Suprapubic skin (tissue), 4 donors: ENCODE measurements around the gene IFRD1. TPM values are rescaled to one million over a fixed set of nuclear protein-coding genes. Genes with fewer than 3 reads are reported as not detected.

Source experiments
- DNase-seq, 2 donors: peaks; one replicate each; pipeline ENCODE4 v3.0.0-alpha.2; 2019; ENCODE audit warnings: low spot score in 2 of 2
- H3K27ac ChIP-seq: fragments of 200-600 bp; sonication (generic); one replicate; pipeline ENCODE4 v1.5.1; 2019
- H3K27me3 ChIP-seq: fragments of 200-600 bp; sonication (generic); one replicate; pipeline ENCODE4 v1.5.1; 2019
- H3K36me3 ChIP-seq: fragments of 200-600 bp; sonication (generic); one replicate; pipeline ENCODE4 v1.5.1; 2019
- H3K4me1 ChIP-seq: fragments of 200-600 bp; sonication (generic); one replicate; pipeline ENCODE4 v1.5.1; 2019
- H3K4me3 ChIP-seq: fragments of 200-600 bp; sonication (generic); one replicate; pipeline ENCODE4 v1.5.1; 2019; ENCODE audit warnings: mild to moderate bottlenecking
- H3K9me3 ChIP-seq: fragments of 200-600 bp; sonication (generic); one replicate; pipeline ENCODE4 v1.5.1; 2019
- CTCF ChIP-seq, 2 donors: fragments of 200-600 bp in 1 of 2; fragments of 450-650 bp in 1 of 2; sonication (generic) in 1 of 2; IDR thresholded peaks; one replicate each; pipeline ENCODE4 v1.5.1; 2016 to 2019; ENCODE audit warnings: antibody characterized with exemption in 2 of 2, mild to moderate bottlenecking in 1 of 2, moderate library complexity in 1 of 2
- EP300 ChIP-seq: sonication (generic); formaldehyde crosslinking; IDR thresholded peaks from one replicate; pipeline ENCODE4 v1.6.1; 2017; ENCODE audit warnings: antibody characterized with exemption
- POLR2A ChIP-seq, 2 donors: fragments of 450-650 bp; IDR thresholded peaks; one replicate each; pipeline ENCODE4 v1.6.1; 2017; ENCODE audit warnings: antibody characterized with exemption in 2 of 2, mild to moderate bottlenecking in 2 of 2, moderate library complexity in 2 of 2
- POLR2AphosphoS5 ChIP-seq, 3 donors: sonication (generic); formaldehyde crosslinking; IDR thresholded peaks; one replicate each; pipeline ENCODE4 v1.6.1; 2017; ENCODE audit warnings: antibody characterized with exemption in 3 of 3
- WGBS: methylation state at CpG from one replicate; pipeline ENCODE4 v1.1.5; 2018; 5-methylcytosine and 5-hydroxymethylcytosine counted together
- total RNA-seq, 4 donors: library from RNA; depleted of rRNA; stranded (reverse); fragments of >200 nt; gene quantifications; one replicate each; pipeline ENCODE4 v1.1.0, GENCODE V29; 2016

Gene IFRD1
- total RNA-seq, 4 donors from 2014 or later, result 30.7 to 81.4 (median 44.6) TPM

GRCh38 chr7:112501801-112502503 is 51.7 kb downstream of the IFRD1 start:
- H3K4me1 ChIP-seq, result peaks cover 10% of the 10 kb centered on the region
- WGBS, result 43% methylated on average over 7 of the region's 7 CpGs
- no peaks in the 10 kb centered on the region for H3K9me3 ChIP-seq
- DNase-seq, result no peak
- no peak overlapping the region for H3K27ac ChIP-seq
- TF ChIP-seq EP300 (no peak), POLR2A (IDR thresholded peaks at IDR 0.05) (no peak), CTCF (IDR thresholded peaks at IDR 0.05) (no peak), POLR2AphosphoS5 (IDR thresholded peaks at IDR 0.05) (no peak)
- H3K27me3 ChIP-seq, result no peaks in the 10 kb centered on the region
- H3K4me3 ChIP-seq, result no peak overlapping the region
- H3K36me3 ChIP-seq, result no peaks in the 10 kb centered on the region

GRCh38 chr7:112502700-112503099 is 52.4 kb downstream of the IFRD1 start:
- Histone ChIP-seq H3K27me3 (no peaks in the 10 kb centered on the region), H3K27ac (no peak overlapping the region), H3K4me3 (no peak overlapping the region), H3K9me3 (no peaks in the 10 kb centered on the region), H3K4me1 (peaks cover 10% of the 10 kb centered on the region), H3K36me3 (no peaks in the 10 kb centered on the region)
- 75% methylated on average over 2 of the region's 2 CpGs for WGBS
- DNase-seq, result no peak
- TF ChIP-seq CTCF (IDR thresholded peaks at IDR 0.05), result no peak

- Histone ChIP-seq H3K9me3 (no peaks in the 10 kb centered on the region), H3K4me3 (no peak overlapping the region), H3K27ac (no peak overlapping the region), H3K4me1 (peaks cover 10% of the 10 kb centered on the region), H3K27me3 (no peaks in the 10 kb centered on the region), H3K36me3 (no peaks in the 10 kb centered on the region)
- no peak for TF ChIP-seq POLR2A (IDR thresholded peaks at IDR 0.05)
- no peak for TF ChIP-seq CTCF (IDR thresholded peaks at IDR 0.05)
- TF ChIP-seq POLR2AphosphoS5 (IDR thresholded peaks at IDR 0.05), result no peak
- DNase-seq, result no peak
- WGBS, result 81% methylated on average over 4 of the region's 4 CpGs
Observed at GRCh38 chr7:112503361-112503972, 53.2 kb downstream of the IFRD1 start.

- no peaks in the 10 kb centered on the region for H3K36me3 ChIP-seq
- no peak overlapping the region for H3K27ac ChIP-seq
- 92% methylated on average over 5 of the region's 5 CpGs for WGBS
- no peak for TF ChIP-seq POLR2A (IDR thresholded peaks at IDR 0.05)
- no peak for TF ChIP-seq EP300
- TF ChIP-seq CTCF (IDR thresholded peaks at IDR 0.05), result no peak
- no peak for TF ChIP-seq POLR2AphosphoS5 (IDR thresholded peaks at IDR 0.05)
- H3K27me3 ChIP-seq, result no peaks in the 10 kb centered on the region
- no peaks in the 10 kb centered on the region for H3K9me3 ChIP-seq
- DNase-seq, result no peak
- peaks cover 10% of the 10 kb centered on the region for H3K4me1 ChIP-seq
- H3K4me3 ChIP-seq, result no peak overlapping the region
Observed at GRCh38 chr7:112504093-112504695, 53.9 kb downstream of the IFRD1 start.

GRCh38 chr7:112505495-112505894 is 55.2 kb downstream of the IFRD1 start:
- Histone ChIP-seq H3K9me3 (no peaks in the 10 kb centered on the region), H3K4me3 (no peak overlapping the region), H3K4me1 (peaks cover 15% of the 10 kb centered on the region), H3K36me3 (no peaks in the 10 kb centered on the region), H3K27ac (no peak overlapping the region), H3K27me3 (no peaks in the 10 kb centered on the region)
- TF ChIP-seq CTCF (IDR thresholded peaks at IDR 0.05), result no peak
- no peak for TF ChIP-seq EP300
- no peak for DNase-seq
- 88% methylated on average over 2 of the region's 2 CpGs for WGBS
